ENCODE results near the gene AP3S2.

The AP3S2 gene

GRCh38 chr15:89817701-89818280 is 76.0 kb downstream of the AP3S2 start:
- H3K27me3 ChIP-seq (ENCODE audit: low read length), result no peaks in the 10 kb centered on the region
- no peaks in the 10 kb centered on the region for H3K36me3 ChIP-seq (ENCODE audit: low read length)
- no peak overlapping the region for H3K9ac ChIP-seq (ENCODE audit: low read length)
- no peaks in the 10 kb centered on the region for H3K79me2 ChIP-seq (ENCODE audit: insufficient read depth, low read length)
- no peak overlapping the region for H3K4me2 ChIP-seq (ENCODE audit: low read depth, low read length, poor library complexity, severe bottlenecking)
- no peaks in the 10 kb centered on the region for H3F3A ChIP-seq (ENCODE audit: insufficient read depth)
- no peak overlapping the region for H3K4me3 ChIP-seq (ENCODE audit: insufficient read depth, low read length, poor library complexity, severe bottlenecking)
- no peaks in the 10 kb centered on the region for H4K20me1 ChIP-seq (ENCODE audit: low read depth, low read length)
- no peaks in the 10 kb centered on the region for H3K9me2 ChIP-seq (replicated peaks; ENCODE audit: insufficient read depth, low read length)
- H3K9me3 ChIP-seq (ENCODE audit: insufficient read depth, low read length), result no peaks in the 10 kb centered on the region
- no peak overlapping the region for H3K27ac ChIP-seq (ENCODE audit: low read depth, low read length)
- TF ChIP-seq CTCF (IDR thresholded peaks at IDR 0.05; ENCODE audit: insufficient read depth, low read length, poor library complexity, severe bottlenecking) (no peak), EZH2phosphoT487 (conservative IDR thresholded peaks at IDR 0.05; ENCODE audit: low read length) (no peak)
- H2AFZ ChIP-seq (ENCODE audit: low read depth, low read length, severe bottlenecking), result no peak overlapping the region

- Histone ChIP-seq H3K9me2 (replicated peaks; ENCODE audit: insufficient read depth, low read length) (no peaks in the 10 kb centered on the region), H3K4me2 (ENCODE audit: low read depth, low read length, poor library complexity, severe bottlenecking) (no peak overlapping the region), H3K9me3 (ENCODE audit: insufficient read depth, low read length) (no peaks in the 10 kb centered on the region), H3F3A (ENCODE audit: insufficient read depth) (no peaks in the 10 kb centered on the region), H3K79me2 (ENCODE audit: insufficient read depth, low read length) (no peaks in the 10 kb centered on the region), H3K4me3 (ENCODE audit: insufficient read depth, low read length, poor library complexity, severe bottlenecking) (no peak overlapping the region), H3K9ac (ENCODE audit: low read length) (no peak overlapping the region), H4K20me1 (ENCODE audit: low read depth, low read length) (no peaks in the 10 kb centered on the region), H3K36me3 (ENCODE audit: low read length) (no peaks in the 10 kb centered on the region), H3K27ac (ENCODE audit: low read depth, low read length) (no peak overlapping the region), H2AFZ (ENCODE audit: low read depth, low read length, severe bottlenecking) (no peak overlapping the region), H3K27me3 (ENCODE audit: low read length) (no peaks in the 10 kb centered on the region)
- TF ChIP-seq CTCF (IDR thresholded peaks at IDR 0.05; ENCODE audit: insufficient read depth, low read length, poor library complexity, severe bottlenecking) (no peak), EZH2phosphoT487 (conservative IDR thresholded peaks at IDR 0.05; ENCODE audit: low read length) (no peak)
These were observed 78.0 kb downstream of the AP3S2 start for GRCh38 chr15:89815769-89816168.

GRCh38 chr15:89814112-89814742 is 79.6 kb downstream of the AP3S2 start:
- Histone ChIP-seq H3F3A (ENCODE audit: insufficient read depth) (no peaks in the 10 kb centered on the region), H3K9me2 (replicated peaks; ENCODE audit: insufficient read depth, low read length) (no peaks in the 10 kb centered on the region), H3K79me2 (ENCODE audit: insufficient read depth, low read length) (no peaks in the 10 kb centered on the region), H2AFZ (ENCODE audit: low read depth, low read length, severe bottlenecking) (no peak overlapping the region), H3K36me3 (ENCODE audit: low read length) (no peaks in the 10 kb centered on the region), H3K27ac (ENCODE audit: low read depth, low read length) (no peak overlapping the region), H3K27me3 (ENCODE audit: low read length) (no peaks in the 10 kb centered on the region), H4K20me1 (ENCODE audit: low read depth, low read length) (no peaks in the 10 kb centered on the region), H3K9ac (ENCODE audit: low read length) (no peak overlapping the region), H3K4me3 (ENCODE audit: insufficient read depth, low read length, poor library complexity, severe bottlenecking) (no peak overlapping the region), H3K4me2 (ENCODE audit: low read depth, low read length, poor library complexity, severe bottlenecking) (no peak overlapping the region), H3K9me3 (ENCODE audit: insufficient read depth, low read length) (no peaks in the 10 kb centered on the region)
- no peak for TF ChIP-seq EZH2phosphoT487 (conservative IDR thresholded peaks at IDR 0.05; ENCODE audit: low read length)
- no peak for TF ChIP-seq CTCF (IDR thresholded peaks at IDR 0.05; ENCODE audit: insufficient read depth, low read length, poor library complexity, severe bottlenecking)
